Left ventricle myocardium superior (tissue), 1 donor: Measurements from ENCODE around the gene C6orf132. TPM values are rescaled to one million over a fixed set of nuclear protein-coding genes. Genes with fewer than 3 reads are reported as not detected.
"Not testable (repeated sequence)": the region's sequence is repeated elsewhere in the genome, so short reads cannot be mapped to it uniquely, and the experiment has no call there.

ENCODE experiments used
- ATAC-seq: fragments of 200-7000 bp; cut with Tn5 transposase; one replicate; pipeline ENCODE4 v1.9.1; 2020; ENCODE audit warnings: mild to moderate bottlenecking, moderate library complexity
- DNase-seq: peaks from one replicate; pipeline ENCODE4 v3.0.0-alpha.2; 2020
- intact Hi-C: fragments of 100-400 bp; cut with micrococcal nuclease; formaldehyde crosslinking; loops from one replicate; pipeline ENCODE4 v1.11.0; 2022
- long read RNA-seq: library from polyadenylated mRNA; unstranded; transcript quantifications from one replicate; pipeline ENCODE4 v2.0.0, GENCODE V29; 2021
- total RNA-seq: library from RNA; stranded (reverse); fragmentation: NEBNext Ultra II Directional; extraction: Animal tissue kit (Norgen Biotek cat#: 25700); gene quantifications from one replicate; pipeline ENCODE4 v1.2.1, GENCODE V29; 2021
- donor health status: DM: no; HTN: yes; CAD: no; lungs with severe emphysema.

The C6orf132 gene, protein sequence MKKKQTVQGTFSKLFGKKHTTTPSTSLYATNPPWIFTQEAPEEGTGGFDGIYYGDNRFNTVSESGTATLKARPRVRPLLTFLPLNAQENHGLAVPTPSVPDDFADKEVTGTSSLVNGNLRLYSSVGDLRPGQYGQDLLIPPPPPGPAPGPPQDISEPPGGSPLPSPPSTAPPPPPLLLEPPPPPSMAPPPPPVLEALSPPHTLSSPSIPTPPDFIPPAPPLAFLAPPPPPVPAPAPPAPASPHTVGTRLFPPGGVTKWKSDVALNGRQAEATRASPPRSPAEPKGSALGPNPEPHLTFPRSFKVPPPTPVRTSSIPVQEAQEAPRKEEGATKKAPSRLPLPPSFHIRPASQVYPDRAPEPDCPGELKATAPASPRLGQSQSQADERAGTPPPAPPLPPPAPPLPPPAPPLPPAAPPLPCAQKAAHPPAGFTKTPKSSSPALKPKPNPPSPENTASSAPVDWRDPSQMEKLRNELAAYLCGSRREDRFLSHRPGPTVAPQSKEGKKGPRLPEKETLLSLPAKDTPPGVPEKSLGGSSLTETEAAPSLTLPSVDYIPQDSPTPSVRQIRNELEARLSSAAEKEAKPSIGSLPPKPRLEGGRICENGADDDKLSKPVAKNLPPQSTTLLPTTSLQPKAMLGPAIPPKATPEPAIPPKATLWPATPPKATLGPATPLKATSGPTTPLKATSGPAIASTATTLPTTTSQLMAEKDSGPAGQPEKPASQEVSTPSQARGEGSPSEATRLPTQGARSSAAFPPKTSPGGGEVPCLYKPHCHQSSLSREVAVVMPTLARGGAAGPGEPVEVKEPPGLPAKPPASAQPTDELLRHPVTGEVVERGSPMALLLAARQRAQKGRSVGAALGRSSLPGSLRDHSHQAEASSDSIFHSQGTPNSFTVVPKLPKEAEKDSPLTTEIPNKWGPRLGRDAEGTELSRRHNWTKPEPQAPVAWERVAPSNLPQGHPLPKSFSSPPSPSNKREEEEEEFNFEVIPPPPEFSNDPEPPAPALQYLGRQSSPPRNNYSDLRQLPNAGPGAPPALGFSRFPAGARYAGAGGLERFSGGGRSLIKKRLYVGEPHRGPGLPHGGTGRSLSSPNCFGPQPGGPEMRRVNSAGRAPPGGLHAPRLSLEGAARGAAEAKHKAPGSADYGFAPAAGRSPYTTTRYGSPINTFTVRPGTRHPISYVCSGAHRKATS
- 2.2 TPM for total RNA-seq
- long read RNA-seq, partial matches to known transcripts: 0 of 1 reads
- long read RNA-seq, other reads (novel, unspliced or antisense): 1 of 1 reads

DNA sequence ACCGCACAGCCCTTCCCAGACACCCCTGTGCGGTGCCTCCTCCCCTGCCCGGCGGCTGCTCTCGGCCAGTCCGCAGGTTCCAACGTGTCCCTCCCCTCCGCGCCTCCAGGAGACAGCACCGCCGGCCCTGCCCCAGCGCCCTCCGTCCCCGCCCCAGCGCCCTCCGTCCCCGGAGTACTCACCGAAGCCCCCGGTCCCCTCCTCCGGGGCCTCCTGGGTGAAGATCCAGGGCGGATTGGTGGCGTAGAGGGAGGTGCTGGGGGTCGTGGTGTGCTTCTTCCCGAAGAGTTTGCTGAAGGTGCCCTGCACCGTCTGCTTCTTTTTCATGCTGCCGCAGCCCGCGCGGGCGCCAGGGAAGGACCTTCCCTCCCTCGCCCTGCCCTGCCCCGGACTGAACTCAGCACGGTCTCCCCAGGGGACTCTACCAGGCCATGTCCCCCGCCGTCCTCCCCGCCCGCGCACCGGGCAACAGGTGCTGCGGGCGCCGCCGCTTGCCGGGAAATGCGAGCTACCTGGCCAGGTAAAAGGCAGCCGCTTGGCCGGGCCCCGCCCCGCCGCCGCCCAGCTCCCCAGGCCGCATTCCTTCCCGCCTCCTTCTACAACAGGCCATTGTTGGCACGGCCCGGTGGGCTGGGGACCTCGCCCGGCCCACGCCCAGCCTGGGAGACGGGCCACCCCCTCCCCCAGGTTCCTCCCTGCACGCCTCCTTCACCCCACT lies at the start of gene C6orf132:
Gene C6orf132 (minus strand): TSS at position 503 of the 718 bp plus-strand sequence. CDS start 176 bp downstream, at position 327.
- intact Hi-C loops: no loop called here
- DNase-seq: peak; percentile 60
- peak; percentile 82 for ATAC-seq

DNA sequence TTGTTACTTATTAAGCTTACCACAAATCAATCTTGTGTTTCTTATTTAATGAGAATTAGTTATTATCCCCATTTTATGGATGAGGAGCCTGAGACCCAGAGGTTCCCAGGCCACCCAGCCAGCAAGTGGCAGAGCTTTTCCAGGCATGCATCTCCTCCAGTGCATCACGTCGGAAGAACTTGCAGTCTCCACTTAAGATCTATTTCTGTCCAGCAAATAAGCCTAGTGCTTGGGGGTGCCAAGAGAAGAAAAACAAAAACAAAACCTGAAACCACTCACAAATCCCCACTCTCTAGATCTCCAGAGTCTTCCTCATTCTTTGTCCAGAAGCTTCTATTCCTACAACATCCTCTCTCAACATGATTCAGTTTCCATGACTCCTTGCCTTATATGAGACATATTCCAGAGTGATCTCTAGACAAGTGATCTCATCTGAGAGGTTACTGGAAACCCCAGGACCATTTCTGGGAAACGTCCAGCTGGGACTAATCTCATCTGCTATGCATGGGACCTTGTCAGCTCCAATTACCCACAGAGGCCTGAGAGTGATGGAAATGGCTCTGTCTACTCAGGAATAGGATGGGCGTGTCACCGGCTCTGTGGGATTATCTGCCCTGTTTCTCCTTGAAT lies 48.2 kb upstream of the C6orf132 start:
- ATAC-seq (peak; percentile 43), DNase-seq (no peak)
- intact Hi-C loops: no loop called here

DNA sequence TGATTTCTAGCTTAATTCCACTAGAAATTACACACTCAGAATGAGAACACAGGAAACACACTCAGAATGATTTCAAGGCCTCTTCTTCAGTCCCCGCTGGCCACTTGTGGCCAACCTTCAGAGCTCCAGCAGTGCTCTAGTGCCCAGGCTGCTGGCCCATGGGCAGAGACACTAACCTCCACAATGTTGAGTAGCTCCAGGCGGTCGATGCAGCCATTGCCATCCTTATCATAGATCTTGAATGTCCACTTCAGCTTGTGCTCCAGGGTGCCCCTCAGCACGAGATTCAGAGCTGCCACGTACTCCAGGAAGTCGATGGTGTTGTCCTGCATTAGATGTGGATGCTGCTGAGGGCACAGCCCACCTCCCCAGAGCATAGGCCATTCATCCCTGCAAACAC lies 46.0 kb upstream of the C6orf132 start:
- ATAC-seq: no peak

DNA sequence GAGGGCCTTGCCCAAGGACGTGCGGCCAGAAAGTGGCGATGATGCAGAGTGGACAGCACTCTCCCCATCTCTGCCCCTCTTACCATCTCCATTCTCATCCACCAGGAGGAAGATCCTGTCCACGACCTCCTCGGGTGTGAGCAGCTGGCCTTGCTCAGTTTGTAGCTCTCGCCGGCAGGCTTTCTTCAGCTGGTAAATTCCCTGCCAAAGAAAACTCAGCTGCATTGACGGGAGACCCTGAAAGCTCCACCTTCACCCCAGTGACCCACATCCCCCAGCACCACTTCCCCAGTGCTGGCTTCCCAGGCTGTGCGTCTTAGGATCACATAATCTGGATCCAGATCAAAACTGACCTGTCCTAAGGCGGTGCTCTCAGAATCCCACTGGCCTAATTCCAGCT lies 43.2 kb upstream of the C6orf132 start:
- intact Hi-C loops: no loop called here
- ATAC-seq: peak; percentile 66
- no peak for DNase-seq

More for the DNA sequence above, 46.0 kb upstream of the C6orf132 start:
- no peak for DNase-seq
- intact Hi-C loops: no loop called here

DNA sequence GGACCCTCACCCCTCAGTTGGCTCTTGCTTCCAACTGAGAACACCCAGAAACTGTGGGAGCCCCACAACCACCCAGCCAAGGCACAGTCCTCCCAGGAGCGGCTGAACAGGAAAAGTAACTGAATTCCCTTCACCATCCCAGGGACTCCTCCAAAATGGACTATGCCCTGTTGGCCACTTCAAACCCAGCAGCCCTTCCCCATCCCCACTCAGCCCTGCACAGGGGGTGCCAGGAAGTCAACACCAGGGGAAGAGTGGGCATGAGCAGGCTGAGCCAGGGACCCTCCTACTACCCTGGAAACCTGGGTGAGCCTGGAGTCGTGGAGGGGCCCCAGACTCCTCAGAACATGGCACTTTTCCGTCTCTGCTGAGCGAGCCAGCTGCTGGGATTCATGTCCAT lies 42.1 kb upstream of the C6orf132 start:
- ATAC-seq (no peak), DNase-seq (no peak)
- intact Hi-C loops: no loop called here

DNA sequence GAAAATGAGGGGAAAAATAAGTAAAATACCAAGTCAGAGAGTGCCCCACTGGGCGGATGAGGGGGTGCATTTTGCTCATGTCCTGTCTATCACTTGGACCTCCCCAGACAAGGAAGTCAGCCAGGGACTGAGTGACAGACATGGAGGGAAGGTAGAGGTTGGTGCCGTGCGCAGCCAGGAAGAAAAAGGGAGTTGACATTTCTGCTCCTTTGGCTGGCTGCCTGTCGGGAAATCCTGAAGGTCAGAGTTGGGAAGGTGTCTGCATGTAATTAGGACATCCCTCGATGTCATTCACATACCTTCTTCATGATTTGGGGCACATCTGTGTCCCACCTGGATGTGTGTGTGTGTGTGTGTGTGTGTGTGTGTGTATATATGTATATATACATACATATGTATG lies 39.7 kb upstream of the C6orf132 start:
- ATAC-seq (no peak), DNase-seq (no peak)
- intact Hi-C loops: no loop called here

DNA sequence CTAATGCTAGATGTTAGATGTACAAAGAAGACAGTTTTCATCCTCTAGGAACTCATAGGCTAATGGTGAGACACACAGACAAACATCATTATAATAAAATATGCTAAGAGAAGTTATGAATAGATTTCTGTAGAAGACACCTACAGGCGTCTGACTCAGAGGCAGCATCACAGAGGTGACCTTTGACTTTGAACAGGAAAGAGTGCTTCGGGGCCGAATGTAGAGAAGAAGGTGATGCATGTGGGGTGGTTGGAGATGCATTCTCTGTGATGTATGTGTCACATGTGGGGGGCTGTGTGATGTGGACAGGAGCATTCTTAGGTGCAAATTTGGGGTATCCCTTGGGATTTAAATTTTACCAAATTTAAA lies 37.5 kb upstream of the C6orf132 start:
- DNase-seq: no peak
- no peak for ATAC-seq
- intact Hi-C loops: no loop called here

DNA sequence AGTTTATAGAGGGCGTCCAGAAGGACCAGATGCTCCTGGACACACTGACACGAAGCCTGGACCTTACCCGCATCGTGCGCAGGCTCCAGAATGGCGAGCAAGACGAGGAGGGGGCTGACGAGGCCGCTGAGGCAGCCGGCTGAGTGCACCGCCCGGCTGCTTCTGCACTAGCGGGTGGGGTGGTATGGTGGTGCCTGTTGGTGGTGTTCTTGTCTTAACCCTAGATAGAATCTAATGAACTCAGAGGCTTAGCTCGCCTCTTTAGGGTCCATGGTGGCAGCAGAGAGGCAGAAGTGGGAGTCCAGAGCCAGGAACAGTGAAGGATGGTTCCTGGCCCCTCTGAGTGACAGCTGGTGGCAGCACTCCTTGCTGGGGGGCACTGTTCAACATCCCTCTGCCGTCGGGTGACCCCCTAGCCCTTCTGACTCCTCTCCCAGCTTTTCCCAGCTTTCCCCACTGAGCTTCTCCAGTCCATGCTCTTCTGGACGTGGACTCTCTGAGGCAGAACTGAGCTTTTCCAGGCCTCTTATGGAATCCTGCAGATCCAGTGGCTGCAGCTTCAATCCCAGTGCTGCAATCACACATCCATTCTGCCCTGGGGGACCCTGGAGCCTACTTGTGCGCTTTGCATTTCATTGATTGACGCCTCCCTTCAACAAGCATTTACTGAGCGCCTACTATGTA lies 37.0 kb upstream of the C6orf132 start:
- DNase-seq (no peak), ATAC-seq (no peak)
- intact Hi-C loops: no loop called here

DNA sequence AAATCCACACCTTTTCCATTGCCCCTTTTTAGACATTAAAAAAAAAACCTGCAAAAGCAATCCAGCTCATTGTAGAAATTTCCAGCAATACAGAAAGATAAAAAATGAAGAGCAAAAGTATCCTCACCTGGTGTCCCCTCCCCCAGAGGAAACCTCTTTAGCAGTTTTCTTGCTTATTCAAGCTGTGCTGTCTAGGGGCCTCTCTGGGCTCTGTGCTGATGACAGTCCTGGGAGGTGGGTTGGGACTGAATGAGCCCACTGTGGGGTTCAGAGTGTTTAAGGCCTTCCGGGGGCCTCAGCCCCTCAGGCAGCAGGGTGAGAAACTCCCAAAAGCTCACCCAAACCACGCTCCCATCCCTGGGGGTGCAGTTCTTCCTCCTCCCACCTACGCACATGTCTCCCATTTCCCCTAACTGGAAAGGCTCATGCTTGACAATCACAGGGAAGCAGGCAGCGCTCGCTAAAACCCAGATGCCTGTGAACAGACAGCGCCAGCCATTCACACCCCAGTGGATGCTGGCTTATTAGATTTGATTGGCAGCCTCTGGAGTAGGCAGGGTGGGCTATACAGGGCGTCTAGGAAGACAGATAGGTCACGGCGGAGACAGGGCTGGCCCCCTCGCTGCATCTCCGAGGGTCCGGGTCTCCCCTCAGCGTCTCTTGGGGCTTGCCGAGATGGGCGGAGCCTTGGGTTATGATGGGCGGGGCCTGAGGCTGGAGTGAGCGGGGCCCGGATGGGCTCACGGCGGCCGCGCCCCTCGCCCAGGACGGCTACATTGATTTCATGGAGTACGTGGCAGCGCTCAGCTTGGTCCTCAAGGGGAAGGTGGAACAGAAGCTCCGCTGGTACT lies 35.3 kb upstream of the C6orf132 start:
- ATAC-seq (no peak), DNase-seq (no peak)
- intact Hi-C loops: no loop called here

DNA sequence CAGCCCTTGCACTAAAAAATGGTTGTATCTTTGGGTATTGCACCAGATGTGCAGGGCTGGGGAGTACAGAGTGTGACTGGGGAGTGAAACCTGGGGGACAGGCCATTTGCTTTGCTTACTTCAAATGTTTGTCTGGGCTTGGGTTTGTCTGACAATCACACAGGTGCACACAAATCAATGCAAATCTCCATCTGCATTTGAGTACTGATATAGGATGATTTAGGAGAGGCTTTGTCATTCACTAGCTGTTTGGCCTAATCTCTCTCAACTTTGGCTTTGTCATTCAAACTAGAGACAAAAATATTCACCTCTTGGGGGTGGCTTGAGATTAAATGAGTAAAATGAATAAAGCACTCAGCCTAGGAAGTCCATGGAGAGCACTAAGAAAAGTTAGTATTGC lies 34.6 kb upstream of the C6orf132 start:
- ATAC-seq (no peak), DNase-seq (no peak)
- intact Hi-C loops: no loop called here

DNA sequence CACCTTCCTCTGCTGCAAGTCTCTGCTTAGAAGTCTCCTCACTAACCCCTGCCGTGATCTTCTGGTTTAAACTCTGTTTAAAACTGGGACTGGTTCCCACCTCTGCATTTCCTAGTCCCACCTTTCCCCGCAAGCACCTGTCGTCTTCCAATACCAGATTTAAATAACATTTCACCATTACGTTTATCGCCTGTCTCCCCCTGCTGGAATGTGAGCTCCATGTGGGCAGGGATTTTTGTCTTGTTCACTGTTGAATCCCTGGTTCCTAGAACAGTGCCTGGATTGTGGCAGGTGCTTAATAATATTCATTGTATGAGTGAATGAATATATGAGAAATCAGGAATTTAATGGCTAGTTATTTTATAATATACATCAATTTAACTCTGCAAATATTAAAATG lies 33.4 kb upstream of the C6orf132 start:
- no peak for ATAC-seq
- intact Hi-C loops: no loop called here
- DNase-seq: no peak

DNA sequence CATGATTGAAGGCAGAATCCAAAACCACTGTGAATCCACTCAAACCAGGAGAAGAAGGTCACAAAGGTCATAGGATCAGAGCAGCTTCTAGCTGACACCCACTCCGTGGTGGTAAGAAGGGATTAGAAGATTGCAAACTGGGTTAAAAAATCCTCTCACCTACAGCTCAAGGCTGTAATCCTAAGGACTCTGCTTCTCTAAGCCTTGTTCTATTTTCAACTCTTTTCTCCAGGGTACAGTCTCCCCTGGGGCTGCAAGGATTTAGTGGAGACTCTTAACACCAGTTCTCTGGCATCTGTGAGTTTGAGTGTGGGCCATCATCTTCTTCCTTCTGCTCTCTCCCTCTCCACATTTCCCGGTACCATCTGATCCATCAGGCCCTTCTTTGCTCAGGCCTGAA lies 30.7 kb upstream of the C6orf132 start, which contains the start of gene GUCA1A:
Gene GUCA1A (plus strand): TSS at position 264 of the 400 bp plus-strand sequence. CDS start 250 bp downstream, outside the sequence.
- intact Hi-C loops: no loop called here
- DNase-seq (no peak), ATAC-seq (no peak)

DNA sequence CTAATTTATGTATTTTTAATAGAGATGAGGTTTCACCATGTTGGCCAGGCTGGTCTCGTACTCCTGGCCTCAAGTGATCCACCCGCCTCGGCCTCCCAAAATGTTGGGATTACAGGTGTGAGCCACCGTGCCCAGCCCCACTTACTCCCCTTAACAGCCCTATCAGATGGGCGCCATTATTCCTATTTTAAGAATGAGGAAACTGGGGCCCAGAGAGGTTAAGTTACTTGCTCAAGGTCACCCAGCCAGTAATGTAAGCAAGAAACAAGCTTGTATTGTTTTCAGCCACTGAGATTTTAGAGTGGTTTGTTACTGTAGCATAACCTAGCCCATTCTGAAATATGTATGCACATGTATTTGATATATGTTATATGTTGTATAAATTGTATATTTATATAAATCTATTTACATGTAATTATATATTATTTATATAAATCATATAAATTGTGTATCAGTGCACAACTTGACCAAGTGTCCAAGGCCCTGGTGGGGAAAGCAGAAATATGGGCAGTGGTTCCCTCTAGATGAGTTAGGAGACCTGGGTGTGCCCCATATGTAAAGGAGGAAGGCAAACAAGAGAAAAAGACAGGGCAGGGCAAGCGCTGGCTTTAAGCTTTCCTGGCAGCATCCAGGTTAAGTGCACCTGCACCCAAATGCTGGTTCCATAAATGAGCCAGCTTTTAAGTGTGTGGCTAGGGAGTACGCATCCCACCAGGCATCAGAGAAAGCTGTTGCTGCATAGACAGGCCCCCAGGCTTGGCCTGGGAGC lies 29.6 kb upstream of the C6orf132 start:
- intact Hi-C loops: no loop called here
- ATAC-seq (no peak), DNase-seq (no peak)

DNA sequence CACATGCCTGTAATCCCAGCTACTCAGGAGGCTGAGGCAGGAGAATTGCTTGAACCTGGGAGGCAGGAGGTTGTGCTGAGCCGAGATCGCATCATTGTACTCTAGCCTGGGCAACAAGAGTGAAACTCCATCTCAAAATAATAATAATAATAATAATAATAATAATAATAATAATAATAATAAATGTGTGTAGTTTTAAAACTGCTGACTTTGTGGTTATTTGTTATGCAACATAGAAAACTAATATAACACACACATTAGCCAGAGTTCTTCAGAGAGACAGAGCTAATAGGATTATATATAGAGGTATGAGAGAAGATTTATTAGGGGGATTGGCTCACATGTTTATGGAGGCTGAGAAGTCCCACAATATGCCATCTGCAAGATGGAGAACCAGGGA lies 27.4 kb upstream of the C6orf132 start:
- not testable (repeated sequence) for ATAC-seq, DNase-seq
- intact Hi-C loops: loop anchor here (5.0 kb wide), 1 partner anchor 92 kb away; no protein-coding TSS in a partner anchor

DNA sequence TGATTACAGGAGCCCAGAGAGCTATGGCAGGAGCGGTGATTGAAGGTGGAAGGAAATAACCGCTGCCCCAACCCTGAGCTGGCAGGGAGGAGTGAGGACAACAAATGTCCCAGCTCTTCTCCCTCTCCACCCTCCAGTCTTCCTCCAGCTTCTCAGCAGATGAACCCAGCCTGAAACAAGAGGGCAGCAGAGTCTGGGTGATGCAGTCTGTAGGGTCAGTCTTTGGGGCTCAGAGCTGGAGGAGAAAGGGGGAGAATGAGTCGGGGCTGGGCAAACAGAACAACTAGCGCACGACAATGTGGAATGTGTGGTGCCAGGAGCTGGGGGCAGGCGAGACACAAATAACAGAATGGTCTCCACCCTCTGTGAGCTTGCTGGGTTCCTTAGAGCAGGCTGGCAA lies 26.2 kb upstream of the C6orf132 start:
- intact Hi-C loops: loop anchor here (5.0 kb wide), 1 partner anchor 91 kb away; no protein-coding TSS in a partner anchor
- DNase-seq: no peak
- ATAC-seq: no peak
